GM23248 (cell line): ENCODE measurements around the gene RAPGEF4. TPM values are rescaled to one million over a fixed set of nuclear protein-coding genes. Genes with fewer than 3 reads are reported as not detected.
A peak's percentile ranks its signal among the peaks of the same experiment; 100 is the strongest.

Source experiments
- DNase-seq: peaks from one replicate; pipeline ENCODE4 v3.0.0-alpha.2; 2015
- H2AFZ ChIP-seq: fragments of 200-600 bp; sonication (generic); 2 replicates; pipeline ENCODE4 v1.6.1; 2016; ENCODE audit warnings: antibody characterized with exemption
- H3F3A ChIP-seq: fragments of 200-600 bp; sonication (generic); 2 replicates; pipeline ENCODE4 v1.6.1; 2016; ENCODE audit warnings: mild to moderate bottlenecking, antibody characterized with exemption, mixed run types; ENCODE audit not compliant: insufficient read depth
- H3K27ac ChIP-seq: fragments of 200-600 bp; sonication (generic); 2 replicates; pipeline ENCODE4 v1.5.1; 2016; ENCODE audit warnings: mild to moderate bottlenecking
- H3K27me3 ChIP-seq: fragments of 200-600 bp; sonication (generic); replicated peaks from 2 replicates; pipeline ENCODE4 v1.6.1; 2016; ENCODE audit warnings: mild to moderate bottlenecking; ENCODE audit not compliant: insufficient read depth
- H3K36me3 ChIP-seq: fragments of 200-600 bp; sonication (generic); 2 replicates; pipeline ENCODE4 v1.6.1; 2016; ENCODE audit warnings: low read depth, mild to moderate bottlenecking
- H3K4me1 ChIP-seq: fragments of 200-600 bp; sonication (generic); 2 replicates; pipeline ENCODE4 v1.6.1; 2016; ENCODE audit warnings: mild to moderate bottlenecking; ENCODE audit not compliant: insufficient read depth
- H3K4me2 ChIP-seq: fragments of 200-600 bp; sonication (generic); one replicate; pipeline ENCODE4 v1.6.1; 2016; ENCODE audit warnings: mild to moderate bottlenecking; ENCODE audit not compliant: unreplicated experiment
- H3K4me3 ChIP-seq: fragments of 200-600 bp; sonication (generic); 2 replicates; pipeline ENCODE4 v1.5.1; 2016; ENCODE audit warnings: mild to moderate bottlenecking
- H3K79me2 ChIP-seq: fragments of 200-600 bp; sonication (generic); 2 replicates; pipeline ENCODE4 v1.6.1; 2016; ENCODE audit warnings: mild to moderate bottlenecking; ENCODE audit not compliant: insufficient read depth
- H3K9ac ChIP-seq: fragments of 200-600 bp; sonication (generic); 2 replicates; pipeline ENCODE4 v1.6.1; 2016; ENCODE audit warnings: mild to moderate bottlenecking
- H3K9me2 ChIP-seq: fragments of 200-600 bp; sonication (generic); 2 replicates; pipeline ENCODE4 v1.6.1; 2016; ENCODE audit warnings: mixed run types, mild to moderate bottlenecking, moderate library complexity; ENCODE audit not compliant: insufficient read depth
- H3K9me3 ChIP-seq: fragments of 200-600 bp; sonication (generic); one replicate; pipeline ENCODE4 v1.6.1; 2017; ENCODE audit warnings: low read depth
- H4K20me1 ChIP-seq: fragments of 200-600 bp; sonication (generic); 2 replicates; pipeline ENCODE4 v1.6.0; 2016; ENCODE audit not compliant: insufficient read depth
- EZH2 ChIP-seq: fragments of 200-600 bp; sonication (generic); IDR thresholded peaks from 2 replicates; pipeline ENCODE4 v1.6.1; 2018; ENCODE audit warnings: antibody characterized with exemption, mild to moderate bottlenecking; ENCODE audit not compliant: insufficient read depth, poor library complexity, severe bottlenecking
- EZH2phosphoT487 ChIP-seq: fragments of 200-600 bp; sonication (generic); IDR thresholded peaks from 2 replicates; pipeline ENCODE4 v1.6.1; 2018; ENCODE audit warnings: antibody characterized with exemption, moderate library complexity, mild to moderate bottlenecking, low read depth; ENCODE audit not compliant: insufficient read depth
- WGBS, 2 experiments: methylation state at CpG; one replicate each; pipeline ENCODE4 v1.1.6; 2015 to 2017; ENCODE audit warnings: low lambda C conversion rate in 2 of 2, low coverage in 1 of 2; ENCODE audit errors: missing lambda C conversion rate in 2 of 2; 5-methylcytosine and 5-hydroxymethylcytosine counted together
- in situ Hi-C: fragments of 300-500 bp; cut with MboI; formaldehyde crosslinking; loops from 2 replicates; pipeline ENCODE4 v1.15.0; 2020
- polyA plus RNA-seq: library from polyadenylated mRNA; unstranded; fragments of >200 nt; fragmentation: Nextera tagmentation; extraction: Ambion mirVana; gene quantifications from 2 replicates; pipeline ENCODE4 v1.2.1, GENCODE V29; 2016
- total RNA-seq: library from RNA; depleted of rRNA; stranded (reverse); fragments of >200 nt; shearing (Covaris generic); gene quantifications from 2 replicates; pipeline ENCODE4 v1.2.3, GENCODE V29; 2014

The RAPGEF4 gene
- total and polyA plus RNA-seq, 2 experiments from 2014 or later: 2.2 TPM; not detected in 1

- H3F3A ChIP-seq: peaks cover 21% of the 10 kb centered on the region
- no peaks in the 10 kb centered on the region for H3K79me2 ChIP-seq
- TF ChIP-seq EZH2 (no peak), EZH2phosphoT487 (no peak)
- no peaks in the 10 kb centered on the region for H3K27me3 ChIP-seq
- H3K9ac ChIP-seq: no peak overlapping the region
- DNase-seq: no peak
- no peak overlapping the region for H3K4me3 ChIP-seq
- peaks cover 43% of the 10 kb centered on the region for H3K4me1 ChIP-seq
- peak overlapping the region; percentile 5 for H3K4me2 ChIP-seq
- no peaks in the 10 kb centered on the region for H3K9me2 ChIP-seq
- H3K27ac ChIP-seq: no peak overlapping the region
- no peaks in the 10 kb centered on the region for H3K36me3 ChIP-seq
- H2AFZ ChIP-seq: no peak overlapping the region
- H4K20me1 ChIP-seq: no peaks in the 10 kb centered on the region
- 66 to 67% methylated on average over 3 of the region's 3 CpGs for WGBS, 2 experiments
- H3K9me3 ChIP-seq: no peaks in the 10 kb centered on the region
- in situ Hi-C loops: no loop called here
Observed at GRCh38 chr2:173053043-173053699, 317.5 kb downstream of the RAPGEF4 start.

- TF ChIP-seq EZH2phosphoT487: no peak
- TF ChIP-seq EZH2: no peak
- no peaks in the 10 kb centered on the region for H3K79me2 ChIP-seq
- no peaks in the 10 kb centered on the region for H3K27me3 ChIP-seq
- no peaks in the 10 kb centered on the region for H4K20me1 ChIP-seq
- no peaks in the 10 kb centered on the region for H3K36me3 ChIP-seq
- in situ Hi-C loops: no loop called here
- no peak overlapping the region for H3K27ac ChIP-seq
- H3K9me3 ChIP-seq: no peaks in the 10 kb centered on the region
- WGBS, 2 experiments: 58 to 67% methylated on average over 3 of the region's 3 CpGs
- peak; percentile 23 for DNase-seq
- peak overlapping the region; percentile 5 for H3K4me2 ChIP-seq
- no peak overlapping the region for H3K9ac ChIP-seq
- H3K4me3 ChIP-seq: no peak overlapping the region
- H3K9me2 ChIP-seq: no peaks in the 10 kb centered on the region
- peaks cover 42% of the 10 kb centered on the region for H3K4me1 ChIP-seq
- peaks cover 14% of the 10 kb centered on the region for H3F3A ChIP-seq
- no peak overlapping the region for H2AFZ ChIP-seq
Observed at GRCh38 chr2:173054466-173054865, 318.8 kb downstream of the RAPGEF4 start.

GRCh38 chr2:173056705-173057364 lies 321.2 kb downstream of the RAPGEF4 start:
- in situ Hi-C loops: no loop called here
- no peaks in the 10 kb centered on the region for H3K79me2 ChIP-seq
- H3K4me2 ChIP-seq: no peak overlapping the region
- H4K20me1 ChIP-seq: no peaks in the 10 kb centered on the region
- no peak overlapping the region for H3K4me3 ChIP-seq
- WGBS, 2 experiments: 89 to 90% methylated on average over 4 of the region's 4 CpGs
- H3K9me3 ChIP-seq: no peaks in the 10 kb centered on the region
- H3K9ac ChIP-seq: no peak overlapping the region
- no peak for DNase-seq
- no peak overlapping the region for H2AFZ ChIP-seq
- no peaks in the 10 kb centered on the region for H3K27me3 ChIP-seq
- peaks cover 14% of the 10 kb centered on the region; the same call in 1 of the 2 replicates for H3F3A ChIP-seq
- H3K9me2 ChIP-seq: no peaks in the 10 kb centered on the region
- TF ChIP-seq EZH2phosphoT487 (no peak), EZH2 (no peak)
- H3K4me1 ChIP-seq: peaks cover 48% of the 10 kb centered on the region
- no peak overlapping the region for H3K27ac ChIP-seq
- no peaks in the 10 kb centered on the region for H3K36me3 ChIP-seq

GRCh38 chr2:173058097-173058496 lies 322.5 kb downstream of the RAPGEF4 start:
- H2AFZ ChIP-seq: no peak overlapping the region
- H3F3A ChIP-seq: peaks cover 14% of the 10 kb centered on the region; the same call in 1 of the 2 replicates
- no peak overlapping the region for H3K4me3 ChIP-seq
- H3K4me2 ChIP-seq: no peak overlapping the region
- H3K36me3 ChIP-seq: no peaks in the 10 kb centered on the region
- H3K9ac ChIP-seq: no peak overlapping the region
- peak; percentile 66 for DNase-seq
- H3K27me3 ChIP-seq: no peaks in the 10 kb centered on the region
- H3K4me1 ChIP-seq: peaks cover 45% of the 10 kb centered on the region
- in situ Hi-C loops: no loop called here
- no peaks in the 10 kb centered on the region for H3K9me2 ChIP-seq
- no peak overlapping the region for H3K27ac ChIP-seq
- no peak for TF ChIP-seq EZH2phosphoT487
- TF ChIP-seq EZH2: no peak
- H3K9me3 ChIP-seq: no peaks in the 10 kb centered on the region
- H3K79me2 ChIP-seq: no peaks in the 10 kb centered on the region
- H4K20me1 ChIP-seq: no peaks in the 10 kb centered on the region
